HepG2 (cell line): ENCODE measurements around the gene PXK. TPM values are rescaled to one million over a fixed set of nuclear protein-coding genes. Genes with fewer than 3 reads are reported as not detected.

Source experiments
- ATF7 ChIP-seq, 2 experiments: fragments of 450-650 bp in 1 of 2; sonication (generic) in 1 of 2; formaldehyde crosslinking in 1 of 2; IDR thresholded peaks; 2 replicates each; pipeline versions ENCODE4 v1.4.0 to v1.6.1; 2016 to 2020; ENCODE audit warnings: antibody characterized with exemption in 1 of 2, mild to moderate bottlenecking in 1 of 2, missing genetic modification reagents in 1 of 2
- CHD4 ChIP-seq: fragments of 200-600 bp; sonication (generic); IDR thresholded peaks from 2 replicates; pipeline ENCODE4 v1.7.0; 2017; ENCODE audit warnings: mild to moderate bottlenecking, low read length, borderline replicate concordance
- CREBL2 ChIP-seq: sonication (generic); formaldehyde crosslinking; IDR thresholded peaks from 2 replicates; pipeline ENCODE4 v1.8.1; 2023; ENCODE audit warnings: missing genetic modification reagents, mild to moderate bottlenecking, borderline replicate concordance
- CREM ChIP-seq, 2 experiments: sonication (generic) in 1 of 2; formaldehyde crosslinking in 1 of 2; IDR thresholded peaks; 2 replicates each; pipeline versions ENCODE4 v1.4.0 to v1.6.1; 2016 to 2020; ENCODE audit warnings: antibody characterized with exemption in 1 of 2, mild to moderate bottlenecking in 1 of 2, missing genetic modification reagents in 1 of 2
- ELK4 ChIP-seq: sonication (generic); formaldehyde crosslinking; IDR thresholded peaks from 2 replicates; pipeline ENCODE4 v1.9.0; 2021; ENCODE audit warnings: missing genetic modification reagents, borderline replicate concordance
- ETV5 ChIP-seq: IDR thresholded peaks from 2 replicates; pipeline ENCODE4 v1.6.1; 2018; ENCODE audit warnings: missing biosample characterization, missing genetic modification reagents, inconsistent platforms, borderline replicate concordance
- GTF2F1 ChIP-seq: fragments of 150-350 bp; IDR thresholded peaks from 2 replicates; pipeline ENCODE4 v1.6.1; 2014; ENCODE audit warnings: low read length
- KLF11 ChIP-seq: IDR thresholded peaks from 2 replicates; pipeline ENCODE4 v1.6.1; 2016; ENCODE audit warnings: missing compliant biosample characterization
- MAFG ChIP-seq: sonication (generic); formaldehyde crosslinking; IDR thresholded peaks from 2 replicates; pipeline ENCODE4 v1.5.1; 2020; ENCODE audit warnings: mild to moderate bottlenecking, missing genetic modification reagents
- NONO ChIP-seq, 2 experiments: fragments of 450-650 bp in 1 of 2; sonication (generic) in 1 of 2; formaldehyde crosslinking in 1 of 2; IDR thresholded peaks in 1 of 2; conservative IDR thresholded peaks in 1 of 2; 2 replicates each; pipeline versions ENCODE4 v1.6.1 to v1.8.0; 2017 to 2022; ENCODE audit warnings: mild to moderate bottlenecking in 1 of 2, missing genetic modification reagents in 1 of 2, moderate library complexity in 1 of 2
- REXO4 ChIP-seq: sonication (generic); formaldehyde crosslinking; IDR thresholded peaks from 2 replicates; pipeline ENCODE4 v1.8.0; 2022; ENCODE audit warnings: missing genetic modification reagents, mild to moderate bottlenecking, borderline replicate concordance
- RFX5 ChIP-seq: IDR thresholded peaks from 2 replicates; pipeline ENCODE4 v1.6.1; 2011; ENCODE audit warnings: low read depth, low read length, improper control_type of control experiment
- SMARCE1 ChIP-seq: fragments of 450-650 bp; IDR thresholded peaks from 2 replicates; pipeline ENCODE4 v1.6.1; 2017; ENCODE audit warnings: borderline replicate concordance
- ZBTB49 ChIP-seq: sonication (generic); formaldehyde crosslinking; IDR thresholded peaks from 2 replicates; pipeline ENCODE4 v1.4.0; 2020; ENCODE audit warnings: missing genetic modification reagents, borderline replicate concordance
- ZNF160 ChIP-seq: sonication (generic); formaldehyde crosslinking; IDR thresholded peaks from 2 replicates; pipeline ENCODE4 v1.8.0; 2022; ENCODE audit warnings: mild to moderate bottlenecking, inconsistent platforms, missing genetic modification reagents
- ZNF251 ChIP-seq: sonication (generic); formaldehyde crosslinking; IDR thresholded peaks from 2 replicates; pipeline ENCODE4 v1.9.0; 2021; ENCODE audit warnings: mild to moderate bottlenecking, missing genetic modification reagents
- ZNF253 ChIP-seq: sonication (generic); formaldehyde crosslinking; IDR thresholded peaks from 2 replicates; pipeline ENCODE4 v1.8.0; 2022; ENCODE audit warnings: mild to moderate bottlenecking, missing genetic modification reagents, borderline replicate concordance
- ZNF275 ChIP-seq: sonication (generic); formaldehyde crosslinking; IDR thresholded peaks from 2 replicates; pipeline ENCODE4 v1.8.0; 2022; ENCODE audit warnings: missing genetic modification reagents, mild to moderate bottlenecking, inconsistent platforms, borderline replicate concordance
- ZNF383 ChIP-seq: sonication (generic); formaldehyde crosslinking; IDR thresholded peaks from 2 replicates; pipeline ENCODE4 v1.4.0; 2020; ENCODE audit warnings: missing genetic modification reagents, mild to moderate bottlenecking, borderline replicate concordance
- ZNF543 ChIP-seq: sonication (generic); formaldehyde crosslinking; IDR thresholded peaks from 2 replicates; pipeline ENCODE4 v1.4.0; 2020; ENCODE audit warnings: mild to moderate bottlenecking, missing genetic modification reagents
- ZNF614 ChIP-seq: IDR thresholded peaks from 2 replicates; pipeline ENCODE4 v1.6.1; 2018; ENCODE audit warnings: missing biosample characterization, missing genetic modification reagents, inconsistent platforms, borderline replicate concordance
- ZNF619 ChIP-seq: sonication (generic); formaldehyde crosslinking; IDR thresholded peaks from 2 replicates; pipeline ENCODE4 v1.4.0; 2020; ENCODE audit warnings: mild to moderate bottlenecking, missing genetic modification reagents
- ZNF691 ChIP-seq: sonication (generic); formaldehyde crosslinking; IDR thresholded peaks from 2 replicates; pipeline ENCODE4 v1.4.0; 2020; ENCODE audit warnings: missing genetic modification reagents, low read depth, mild to moderate bottlenecking, borderline replicate concordance
- polyA plus RNA-seq, 8 experiments: library from polyadenylated mRNA; depleted of rRNA in 3 of 8; stranded (reverse) in 7 of 8; unstranded in 1 of 8; fragments of >200 nt; fragmentation: Illumina TruSeq in 4 of 8; extraction: Trizol in 4 of 8; gene quantifications; 2 replicates each; pipeline versions ENCODE4 v1.2.1 to v1.2.3, GENCODE V29; 2011 to 2016; ENCODE audit warnings: low read depth in 4 of 8, missing spikeins in 1 of 8, mixed read lengths in 1 of 8; ENCODE audit not compliant: insufficient read depth in 1 of 8
- total RNA-seq, 5 experiments: library from RNA; depleted of rRNA; stranded (reverse); fragments of >200 nt; fragmentation: Illumina TruSeq; extraction: Trizol; gene quantifications; 2 replicates each; pipeline ENCODE4 v1.2.3, GENCODE V29; 2016; ENCODE audit warnings: low read depth in 1 of 5

Gene PXK
- total and polyA plus RNA-seq, 2 of the 13 experiments (the other 11 are each of a cell fraction or from before 2014, with no cell fraction given): 6.4 to 18.6 TPM

GRCh38 chr3:58332575-58333188 lies at the start of gene PXK (continued):
- no peak; the same call in 1 of the 2 replicates for TF ChIP-seq ZNF275 (CRISPR knock-in tag)
- no peak for TF ChIP-seq ZNF383
- TF ChIP-seq MAFG (CRISPR knock-in tag): no peak
- no peak for TF ChIP-seq ZBTB49 (CRISPR knock-in tag)
- no peak for TF ChIP-seq REXO4
- TF ChIP-seq CREM (IDR thresholded peaks at IDR 0.05): no peak
- TF ChIP-seq CREM (CRISPR knock-in tag; IDR thresholded peaks at IDR 0.05): no peak
- TF ChIP-seq NONO (IDR thresholded peaks at IDR 0.05): no peak
- peak; percentile 78 for TF ChIP-seq NONO (CRISPR knock-in tag; conservative IDR thresholded peaks at IDR 0.05)
- no peak for TF ChIP-seq CHD4
- TF ChIP-seq ZNF619: no peak
- TF ChIP-seq ZNF160 (CRISPR knock-in tag): 0 out of 2 replicates have a peak, but pooled peaks have one; percentile 45
- no peak; the same call in 1 of the 2 replicates for TF ChIP-seq ETV5 (CRISPR knock-in tag)
- no peak for TF ChIP-seq ELK4 (CRISPR knock-in tag)
- peak; percentile 97 for TF ChIP-seq ZNF543 (CRISPR knock-in tag)
- TF ChIP-seq ATF7 (IDR thresholded peaks at IDR 0.05): no peak
- TF ChIP-seq ATF7 (CRISPR knock-in tag; IDR thresholded peaks at IDR 0.05): no peak
- no peak for TF ChIP-seq KLF11 (CRISPR knock-in tag)
- TF ChIP-seq CREBL2: peak; percentile 92; the same call in 1 of the 2 replicates
- TF ChIP-seq GTF2F1: no peak
- no peak for TF ChIP-seq RFX5
- no peak for TF ChIP-seq ZNF251 (CRISPR knock-in tag)
- peak; percentile 39; the same call in 1 of the 2 replicates for TF ChIP-seq ZNF614
- TF ChIP-seq ZNF691 (CRISPR knock-in tag): peak; percentile 48; the same call in 1 of the 2 replicates
- no peak for TF ChIP-seq ZNF253
- TF ChIP-seq SMARCE1: no peak
